HG02840 (cell line): ENCODE measurements around the gene CIAO2B.

Source experiments
- ATAC-seq: cut with Tn5 transposase; IDR thresholded peaks from one replicate; pipeline ENCODE4 v1.9.1; 2021; ENCODE audit warnings: mild to moderate bottlenecking, moderate library complexity, moderate number of reproducible peaks; ENCODE audit not compliant: unreplicated experiment, low FRiP score

The CIAO2B gene

DNA sequence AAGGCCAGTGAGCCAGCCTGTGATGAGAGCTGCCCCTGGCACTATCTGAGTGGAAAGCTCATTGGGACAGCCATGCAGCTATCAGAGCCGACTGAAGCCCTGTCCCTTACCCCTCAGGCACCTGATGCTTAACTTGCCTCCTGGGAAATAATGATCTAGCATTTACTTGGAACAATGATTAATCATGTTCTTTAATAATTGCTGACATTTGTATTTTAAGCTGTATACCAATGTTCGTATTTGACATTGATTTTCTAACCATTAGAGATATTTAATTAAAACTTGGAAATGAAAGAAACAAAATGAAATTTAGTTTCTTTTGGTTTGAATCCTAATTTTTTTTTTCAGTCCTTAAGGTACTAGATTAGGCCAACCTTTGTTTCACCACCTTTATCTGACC, 43.4 kb downstream of the CIAO2B start:
- no peak for ATAC-seq

DNA sequence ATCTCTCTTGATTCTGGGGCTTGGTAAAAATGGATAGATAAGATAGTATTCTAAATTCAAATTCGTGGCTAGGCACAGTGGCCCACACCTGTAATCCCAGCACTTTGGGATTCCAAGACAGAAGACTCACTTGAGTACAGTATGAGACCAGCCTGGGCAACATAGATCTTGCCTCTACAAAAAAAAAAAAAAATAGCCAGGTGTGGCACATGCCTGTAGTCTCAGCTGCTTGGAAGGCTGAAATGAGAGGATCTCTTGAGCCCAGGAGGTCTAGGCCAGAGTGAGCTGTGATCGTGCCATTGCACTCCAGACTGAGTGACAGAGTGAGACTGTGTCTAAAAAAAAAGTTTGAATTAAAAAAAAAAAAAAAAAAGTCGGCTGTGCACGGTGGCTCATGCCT, 44.6 kb downstream of the CIAO2B start:
- ATAC-seq = no peak

DNA sequence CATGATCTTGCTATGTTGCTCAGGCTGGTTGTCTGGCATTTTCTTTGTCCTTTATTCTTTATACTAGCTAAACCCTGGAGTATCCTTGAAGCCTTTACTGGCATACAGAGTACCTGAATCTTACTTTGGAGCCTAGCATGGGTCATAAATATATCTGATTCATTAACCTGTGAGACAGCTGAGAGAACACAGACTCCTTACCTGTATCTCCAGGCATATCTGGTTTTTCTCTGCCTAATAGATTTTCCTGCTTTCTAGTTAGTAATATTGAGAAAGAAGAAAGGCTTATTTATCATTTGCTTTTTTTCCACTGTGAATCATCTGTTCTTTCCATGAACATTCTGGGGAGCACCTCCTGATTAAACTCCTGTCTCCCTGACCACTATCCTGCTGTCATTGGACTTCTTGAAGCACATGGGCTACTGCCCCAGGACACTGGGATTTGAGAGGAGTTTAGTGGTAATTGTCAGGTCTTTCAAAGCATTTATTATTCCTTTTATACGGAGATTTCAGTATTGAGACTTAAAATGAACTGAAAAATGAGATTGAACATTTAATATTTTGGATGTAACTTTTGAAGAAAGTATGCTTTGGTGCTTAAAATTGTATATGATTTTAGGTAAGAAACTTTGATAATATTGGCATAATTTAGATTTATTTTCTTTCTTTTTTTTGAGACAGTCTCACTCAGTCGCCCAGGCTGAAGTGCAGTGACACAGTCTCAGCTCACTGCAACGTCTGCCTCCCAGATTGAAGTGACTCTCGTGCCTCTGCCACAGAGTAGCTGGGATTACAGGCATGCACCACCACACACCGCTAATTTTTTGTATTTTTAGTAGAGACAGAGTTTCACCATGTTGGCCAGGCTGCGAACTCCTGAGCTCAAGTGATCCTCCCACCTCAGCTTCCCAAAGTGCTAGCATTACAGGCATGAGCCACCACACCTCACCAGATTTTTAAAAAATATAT, 45.3 kb downstream of the CIAO2B start:
- no peak for ATAC-seq

DNA sequence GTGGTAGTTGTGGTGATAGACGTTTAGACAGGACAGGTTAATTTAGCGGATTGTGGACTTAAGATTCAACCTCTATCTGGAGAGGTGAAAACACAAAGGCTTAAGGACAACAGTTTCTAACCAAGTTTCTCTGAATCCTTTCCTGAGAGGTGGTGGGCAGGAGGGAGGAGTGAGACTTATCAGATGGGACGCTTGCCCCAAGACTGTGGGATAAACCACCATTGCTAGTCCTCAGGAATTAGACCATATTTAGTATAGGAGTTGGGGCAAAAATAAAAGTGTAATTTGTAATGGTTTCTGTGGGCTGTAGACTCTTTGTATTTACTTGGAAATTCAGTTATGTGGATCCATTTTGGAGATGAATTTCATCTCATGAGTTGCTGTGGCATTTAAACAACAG, 47.3 kb downstream of the CIAO2B start:
- ATAC-seq = no peak

DNA sequence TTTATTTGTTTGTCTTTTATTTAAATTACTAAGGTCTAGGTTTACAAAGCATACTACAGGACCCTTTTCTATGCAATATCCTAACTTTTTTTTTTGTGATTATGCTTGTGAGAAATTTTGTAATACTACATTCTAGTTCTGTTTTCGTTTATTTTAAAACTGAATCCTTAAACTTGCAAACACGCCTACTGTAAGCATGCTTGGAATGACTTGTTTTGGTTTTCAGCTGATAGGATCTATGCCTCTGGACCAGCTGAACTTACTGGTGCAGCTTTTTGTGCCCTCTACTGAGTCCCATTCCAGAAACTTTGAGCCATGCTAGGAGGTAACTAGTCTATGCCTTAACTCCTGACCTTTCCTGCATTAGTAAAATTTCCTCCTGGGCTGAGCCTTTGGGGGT, 47.9 kb downstream of the CIAO2B start:
- no peak for ATAC-seq

DNA sequence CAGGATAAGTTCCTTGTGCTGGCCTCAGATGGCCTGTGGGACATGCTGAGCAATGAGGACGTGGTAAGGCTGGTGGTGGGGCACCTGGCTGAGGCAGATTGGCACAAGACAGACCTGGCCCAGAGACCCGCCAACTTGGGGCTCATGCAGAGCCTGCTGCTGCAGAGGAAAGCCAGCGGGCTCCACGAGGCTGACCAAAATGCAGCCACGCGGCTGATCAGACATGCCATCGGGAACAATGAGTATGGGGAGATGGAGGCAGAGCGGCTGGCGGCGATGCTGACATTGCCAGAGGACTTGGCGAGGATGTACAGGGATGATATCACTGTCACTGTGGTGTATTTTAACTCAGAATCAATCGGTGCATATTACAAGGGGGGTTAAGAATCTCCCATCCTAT, 48.7 kb downstream of the CIAO2B start:
- no peak for ATAC-seq

DNA sequence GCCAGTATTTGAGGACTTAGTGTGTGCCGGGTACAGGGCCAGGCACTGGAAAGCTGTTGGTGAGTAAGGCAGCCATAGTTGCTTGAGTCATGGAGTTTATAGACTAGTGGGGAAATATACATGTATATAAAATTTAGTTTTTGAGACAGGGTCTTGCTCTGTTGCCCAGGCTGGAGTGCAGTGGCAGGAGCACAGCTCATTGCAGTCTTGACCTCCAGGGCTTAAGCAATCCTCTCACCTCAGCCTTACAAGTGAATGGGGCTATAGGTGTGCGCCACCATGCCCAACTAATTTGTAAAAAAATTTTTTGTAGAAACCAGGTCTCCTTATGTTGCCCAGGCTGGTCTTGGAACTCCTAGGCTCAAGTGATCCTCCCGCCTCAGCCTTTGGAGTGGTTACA, 51.5 kb downstream of the CIAO2B start:
- ATAC-seq = no peak
